ENCODE measurements around the gene CLASP1. TPM values are rescaled to one million over a fixed set of nuclear protein-coding genes. Genes with fewer than 3 reads are reported as not detected.
"Not testable (repeated sequence)": the region's sequence is repeated elsewhere in the genome, so short reads cannot be mapped to it uniquely, and the experiment has no call there.

CLASP1 gene
- total and polyA plus RNA-seq, 2 experiments from 2014 or later: 20.1 to 45.9 TPM

DNA sequence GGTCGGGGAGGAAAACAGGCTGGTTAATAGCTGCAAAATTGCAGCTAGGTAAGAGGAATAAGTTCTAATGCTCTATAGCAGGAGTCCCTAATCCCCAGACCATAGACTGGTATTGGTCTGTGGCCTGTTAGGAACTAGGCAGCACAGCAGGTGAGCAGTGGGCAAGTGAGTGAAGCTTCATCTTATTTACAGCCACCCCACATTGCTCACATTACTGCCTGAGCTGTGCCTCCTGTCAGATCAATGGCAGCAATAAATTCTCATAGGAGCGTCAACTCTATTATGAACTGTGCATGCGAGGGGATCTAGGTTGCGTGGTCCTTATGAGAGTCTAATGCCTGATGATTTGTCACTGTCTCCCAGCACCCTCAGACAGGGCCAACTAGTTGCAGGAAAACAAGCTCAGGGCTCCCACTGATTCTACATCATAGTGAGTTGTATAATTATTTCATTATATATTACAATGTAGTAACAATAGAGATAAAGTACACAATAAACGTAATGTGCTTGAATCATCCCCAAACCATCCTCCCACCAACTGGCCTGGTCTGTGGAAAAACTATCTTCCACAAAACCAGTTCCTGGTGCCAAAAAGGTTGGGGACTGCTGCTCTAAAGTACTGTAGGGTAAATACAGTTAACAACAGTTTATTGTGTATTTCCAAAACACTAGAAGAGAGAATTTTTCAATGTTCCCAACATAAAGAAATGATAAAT, 272.6 kb downstream of the CLASP1 start:
- Histone ChIP-seq H3K27me3 (no peaks in the 10 kb centered on the region), H3K4me1 (ENCODE audit: insufficient read depth) (no peaks in the 10 kb centered on the region), H3K79me2 (no peaks in the 10 kb centered on the region), H3K27ac (peak overlapping the region; percentile 1), H3K4me3 (no peak overlapping the region), H2AFZ (no peak overlapping the region), H3K36me3 (replicated peaks; ENCODE audit: insufficient read depth, low read depth) (no peaks in the 10 kb centered on the region), H3K9me3 (ENCODE audit: low read depth) (no peaks in the 10 kb centered on the region), H4K20me1 (ENCODE audit: insufficient read depth, poor library complexity, severe bottlenecking) (no peaks in the 10 kb centered on the region), H3K4me2 (no peak overlapping the region), H3K9me2 (replicated peaks; ENCODE audit: insufficient read depth) (no peaks in the 10 kb centered on the region)
- DNase-seq (ENCODE audit: low spot score): no peak
- TF ChIP-seq CTCF (IDR thresholded peaks at IDR 0.05; ENCODE audit: poor library complexity) (no peak), EZH2 (IDR thresholded peaks at IDR 0.05; ENCODE audit: borderline replicate concordance) (no peak), EZH2phosphoT487 (IDR thresholded peaks at IDR 0.05; ENCODE audit: low read depth, severe bottlenecking, unreplicated experiment) (no peak)
- WGBS (ENCODE audit: low lambda C conversion rate, missing lambda C conversion rate): 93% methylated on average over 4 of the region's 5 CpGs

GRCh38 chr2:121375621-121376159, 273.6 kb downstream of the CLASP1 start:
- H3K4me1 ChIP-seq (ENCODE audit: insufficient read depth): no peaks in the 10 kb centered on the region
- H3K4me2 ChIP-seq: no peak overlapping the region
- TF ChIP-seq EZH2phosphoT487 (IDR thresholded peaks at IDR 0.05; ENCODE audit: low read depth, severe bottlenecking, unreplicated experiment) (no peak), EZH2 (IDR thresholded peaks at IDR 0.05; ENCODE audit: borderline replicate concordance) (no peak), CTCF (IDR thresholded peaks at IDR 0.05; ENCODE audit: poor library complexity) (no peak)
- DNase-seq (ENCODE audit: low spot score): no peak
- no peaks in the 10 kb centered on the region for H3K36me3 ChIP-seq (replicated peaks; ENCODE audit: insufficient read depth, low read depth)
- no peak overlapping the region for H2AFZ ChIP-seq
- 85% methylated on average over 3 of the region's 3 CpGs for WGBS (ENCODE audit: low lambda C conversion rate, missing lambda C conversion rate)
- H3K79me2 ChIP-seq: no peaks in the 10 kb centered on the region
- H3K27me3 ChIP-seq: no peaks in the 10 kb centered on the region
- H3K9me3 ChIP-seq (ENCODE audit: low read depth): no peaks in the 10 kb centered on the region
- peak overlapping the region; percentile 50 for H3K27ac ChIP-seq
- H3K9me2 ChIP-seq (replicated peaks; ENCODE audit: insufficient read depth): no peaks in the 10 kb centered on the region
- H3K4me3 ChIP-seq: no peak overlapping the region
- H4K20me1 ChIP-seq (ENCODE audit: insufficient read depth, poor library complexity, severe bottlenecking): no peaks in the 10 kb centered on the region

- not testable (repeated sequence) for H3K4me3 ChIP-seq; DNase-seq (ENCODE audit: low spot score); H3K4me1 ChIP-seq (ENCODE audit: insufficient read depth); H3K9me3 ChIP-seq (ENCODE audit: low read depth); H3K9me2 ChIP-seq (replicated peaks; ENCODE audit: insufficient read depth); H3K27me3 ChIP-seq; H3K36me3 ChIP-seq (replicated peaks; ENCODE audit: insufficient read depth, low read depth); H3K79me2 ChIP-seq; H4K20me1 ChIP-seq (ENCODE audit: insufficient read depth, poor library complexity, severe bottlenecking); H2AFZ ChIP-seq; H3K4me2 ChIP-seq
- H3K27ac ChIP-seq: peak overlapping the region; percentile 72
- 78% methylated on average over 5 of the region's 5 CpGs for WGBS (ENCODE audit: low lambda C conversion rate, missing lambda C conversion rate)
Observed at GRCh38 chr2:121374412-121375075, 274.7 kb downstream of the CLASP1 start.

DNA sequence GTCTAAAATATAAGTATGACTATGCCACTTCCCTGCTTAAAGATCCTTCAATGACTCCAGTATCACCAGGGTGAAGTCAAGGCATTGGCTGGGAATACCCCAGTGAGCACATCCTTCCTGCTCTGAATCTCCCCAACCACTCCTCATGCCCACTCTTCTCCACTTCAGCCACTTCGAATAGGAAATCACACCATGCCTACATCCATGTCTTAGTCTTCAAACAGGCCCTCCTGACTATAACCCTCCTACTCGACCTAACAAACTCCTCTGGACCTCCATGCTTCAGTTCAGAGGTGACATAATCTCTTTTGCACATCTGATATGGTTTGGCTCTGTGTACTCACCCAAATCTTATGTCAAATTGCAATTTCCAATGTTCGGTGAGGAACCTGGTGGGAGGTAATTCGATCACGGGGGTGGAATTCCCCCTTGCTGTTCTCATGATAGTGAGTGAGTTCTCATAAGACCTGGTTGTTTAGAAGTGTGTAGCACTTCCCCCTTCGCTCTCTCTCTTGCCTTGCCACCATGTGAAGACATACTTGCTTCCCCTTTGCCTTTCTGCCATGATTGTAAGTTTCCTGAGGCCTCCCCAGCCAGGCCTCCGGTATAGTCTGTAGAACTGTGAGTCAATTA, 276.4 kb downstream of the CLASP1 start:
- WGBS (ENCODE audit: low lambda C conversion rate, missing lambda C conversion rate): 94% methylated on average over 7 of the region's 7 CpGs
- Histone ChIP-seq H3K27me3 (no peaks in the 10 kb centered on the region), H3K4me2 (no peak overlapping the region), H4K20me1 (ENCODE audit: insufficient read depth, poor library complexity, severe bottlenecking) (no peaks in the 10 kb centered on the region), H3K36me3 (replicated peaks; ENCODE audit: insufficient read depth, low read depth) (no peaks in the 10 kb centered on the region), H2AFZ (no peak overlapping the region), H3K27ac (no peak overlapping the region), H3K9me3 (ENCODE audit: low read depth) (no peaks in the 10 kb centered on the region), H3K4me3 (no peak overlapping the region), H3K79me2 (no peaks in the 10 kb centered on the region), H3K9me2 (replicated peaks; ENCODE audit: insufficient read depth) (no peaks in the 10 kb centered on the region), H3K4me1 (ENCODE audit: insufficient read depth) (no peaks in the 10 kb centered on the region)
- TF ChIP-seq EZH2 (IDR thresholded peaks at IDR 0.05; ENCODE audit: borderline replicate concordance) (no peak), CTCF (IDR thresholded peaks at IDR 0.05; ENCODE audit: poor library complexity) (no peak), EZH2phosphoT487 (IDR thresholded peaks at IDR 0.05; ENCODE audit: low read depth, severe bottlenecking, unreplicated experiment) (no peak)
- no peak for DNase-seq (ENCODE audit: low spot score)

All from hepatocyte (in vitro differentiated cells).